Measurements from ENCODE around the gene CNTN6.

- no peak for TF ChIP-seq CTCF (CRISPR knock-in tag; IDR thresholded peaks at IDR 0.05)
- no peak for TF ChIP-seq TCF12 (IDR thresholded peaks at IDR 0.05)
- TF ChIP-seq TCF12 (CRISPR knock-in tag; IDR thresholded peaks at IDR 0.05): no peak
Measured at GRCh38 chr3:1195947-1196346, 103.1 kb downstream of the CNTN6 start.
